ENCODE data around the gene TRIO.

GRCh38 chr5:14155739-14156138 is 12.6 kb downstream of the TRIO start:
- TF ChIP-seq CTCF (IDR thresholded peaks at IDR 0.05) (no peak), POLR2AphosphoS5 (IDR thresholded peaks at IDR 0.05; ENCODE audit: low read depth, low read length) (no peak), JUND (IDR thresholded peaks at IDR 0.05) (no peak), SIN3A (IDR thresholded peaks at IDR 0.05; ENCODE audit: borderline replicate concordance, low read depth, low read length) (no peak), RAD21 (IDR thresholded peaks at IDR 0.05; ENCODE audit: low read length) (no peak), NFIC (IDR thresholded peaks at IDR 0.05; ENCODE audit: borderline replicate concordance) (no peak), MXI1 (IDR thresholded peaks at IDR 0.05; ENCODE audit: low read depth, low read length) (no peak), EP300 (IDR thresholded peaks at IDR 0.05; ENCODE audit: borderline replicate concordance in 1 of 2, low read depth in 1 of 2, low read length in 1 of 2) (no peak)
- TF ChIP-seq, protein P1, sequence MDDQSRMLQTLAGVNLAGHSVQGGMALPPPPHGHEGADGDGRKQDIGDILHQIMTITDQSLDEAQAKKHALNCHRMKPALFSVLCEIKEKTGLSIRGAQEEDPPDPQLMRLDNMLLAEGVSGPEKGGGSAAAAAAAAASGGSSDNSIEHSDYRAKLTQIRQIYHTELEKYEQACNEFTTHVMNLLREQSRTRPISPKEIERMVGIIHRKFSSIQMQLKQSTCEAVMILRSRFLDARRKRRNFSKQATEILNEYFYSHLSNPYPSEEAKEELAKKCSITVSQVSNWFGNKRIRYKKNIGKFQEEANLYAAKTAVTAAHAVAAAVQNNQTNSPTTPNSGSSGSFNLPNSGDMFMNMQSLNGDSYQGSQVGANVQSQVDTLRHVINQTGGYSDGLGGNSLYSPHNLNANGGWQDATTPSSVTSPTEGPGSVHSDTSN (IDR thresholded peaks at IDR 0.05): no peak
